Testis (tissue), 3 donors: Measurements from ENCODE around the gene GPD2. TPM values are rescaled to one million over a fixed set of nuclear protein-coding genes. Genes with fewer than 3 reads are reported as not detected.

Source experiments
- DNase-seq: peaks from one replicate; pipeline ENCODE4 v3.0.0-alpha.2; 2019
- H3K27ac ChIP-seq, 2 donors: fragments of 200-600 bp; sonication (generic); one replicate each; pipeline ENCODE4 v1.5.1; 2019
- H3K27me3 ChIP-seq: fragments of 200-600 bp; sonication (generic); one replicate; pipeline ENCODE4 v1.5.1; 2019
- H3K36me3 ChIP-seq: fragments of 200-600 bp; sonication (generic); one replicate; pipeline ENCODE4 v1.5.1; 2017; ENCODE audit warnings: low read depth; ENCODE audit errors: missing control alignments
- H3K4me1 ChIP-seq: fragments of 200-600 bp; sonication (generic); one replicate; pipeline ENCODE4 v1.5.1; 2019
- H3K4me3 ChIP-seq, 2 donors: fragments of 200-600 bp; sonication (generic); one replicate each; pipeline ENCODE4 v1.5.1; 2017 to 2019
- H3K9me3 ChIP-seq: fragments of 200-600 bp; sonication (generic); one replicate; pipeline ENCODE4 v1.5.1; 2017
- CTCF ChIP-seq, 3 experiments: fragments of 450-650 bp in 2 of 3; fragments of 200-600 bp in 1 of 3; sonication (generic) in 1 of 3; IDR thresholded peaks; one replicate each; pipeline ENCODE4 v1.5.1; 2016 to 2019; ENCODE audit warnings: antibody characterized with exemption in 3 of 3, mild to moderate bottlenecking in 2 of 3, moderate library complexity in 1 of 3
- POLR2A ChIP-seq: fragments of 450-650 bp; IDR thresholded peaks from one replicate; pipeline ENCODE4 v1.6.1; 2017; ENCODE audit warnings: antibody characterized with exemption, mild to moderate bottlenecking, moderate library complexity
- WGBS, 2 donors: methylation state at CpG; one replicate each; pipeline ENCODE4 v1.1.5; 2018; 5-methylcytosine and 5-hydroxymethylcytosine counted together
- intact Hi-C: fragments of 100-400 bp; cut with DNase I; formaldehyde crosslinking; loops from one replicate; pipeline ENCODE4 v1.15.1; 2023; ENCODE audit warnings: low total_unique reads
- polyA plus RNA-seq: library from polyadenylated mRNA; stranded (reverse); fragments of 350-450 nt; fragmentation: Illumina TruSeq; extraction: RNeasy Lipid Tissue Mini Kit (QIAGEN cat#74804); gene quantifications from one replicate; pipeline ENCODE4 v1.2.3, GENCODE V29; 2014; ENCODE audit warnings: low read depth, low replicate concordance; ENCODE audit not compliant: insufficient read depth
- total RNA-seq, 2 donors: library from RNA; depleted of rRNA; stranded (reverse); fragments of >200 nt; gene quantifications; one replicate each; pipeline ENCODE4 v1.2.3, GENCODE V29; 2016

Gene GPD2
- total and polyA plus RNA-seq, 3 donors from 2014 or later: 24.2 to 33.4 (median 25.8) TPM

GRCh38 chr2:156445296-156446220 lies 9.4 kb downstream of the GPD2 start:
- Histone ChIP-seq H3K27me3 (no peaks in the 10 kb centered on the region), H3K9me3 (no peaks in the 10 kb centered on the region), H3K4me1 (peaks cover 3% of the 10 kb centered on the region), H3K27ac (no peak overlapping the region), H3K36me3 (no peaks in the 10 kb centered on the region), H3K4me3 (no peak overlapping the region)
- intact Hi-C loops: no loop called here
- no peak for DNase-seq
- WGBS, 2 donors: 82 to 86% methylated on average over 6 of the region's 6 CpGs
- TF ChIP-seq POLR2A: no peak
- TF ChIP-seq CTCF (IDR thresholded peaks at IDR 0.05): no peak

- 91 to 100% methylated on average over 1 of the region's 1 CpG for WGBS, 2 donors
- Histone ChIP-seq H3K4me3 (no peak overlapping the region), H3K27ac (no peak overlapping the region), H3K4me1 (peaks cover 3% of the 10 kb centered on the region), H3K9me3 (no peaks in the 10 kb centered on the region), H3K27me3 (no peaks in the 10 kb centered on the region), H3K36me3 (no peaks in the 10 kb centered on the region)
- no peak for DNase-seq
- intact Hi-C loops: no loop called here
- TF ChIP-seq POLR2A: no peak
- no peak for TF ChIP-seq CTCF (IDR thresholded peaks at IDR 0.05)
These were observed 11.6 kb downstream of the GPD2 start for GRCh38 chr2:156447761-156448160.

GRCh38 chr2:156448766-156449165 lies 12.6 kb downstream of the GPD2 start:
- Histone ChIP-seq H3K4me1 (peaks cover 3% of the 10 kb centered on the region), H3K27me3 (no peaks in the 10 kb centered on the region), H3K4me3 (no peak overlapping the region)

GRCh38 chr2:156452971-156453370 lies 16.8 kb downstream of the GPD2 start:
- intact Hi-C loops: no loop called here
- no peak for DNase-seq
- TF ChIP-seq CTCF (IDR thresholded peaks at IDR 0.05) (no peak), POLR2A (no peak)
- Histone ChIP-seq H3K27ac (no peak overlapping the region), H3K36me3 (no peaks in the 10 kb centered on the region), H3K4me1 (no peaks in the 10 kb centered on the region), H3K9me3 (no peaks in the 10 kb centered on the region), H3K4me3 (no peak overlapping the region), H3K27me3 (no peaks in the 10 kb centered on the region)

More at GRCh38 chr2:156448766-156449165, 12.6 kb downstream of the GPD2 start:
- intact Hi-C loops: no loop called here
- Histone ChIP-seq H3K27ac (no peak overlapping the region), H3K36me3 (no peaks in the 10 kb centered on the region), H3K9me3 (no peaks in the 10 kb centered on the region)
- no peak for DNase-seq
- TF ChIP-seq POLR2A (no peak), CTCF (IDR thresholded peaks at IDR 0.05) (no peak)
- WGBS, 2 donors: 50 to 75% methylated on average over 1 of the region's 1 CpG
